B cell (primary cell): Measurements from ENCODE around the gene MID1.

Experiments used
- EZH2 ChIP-seq: IDR thresholded peaks from 2 replicates; pipeline ENCODE4 v1.6.1; 2012; ENCODE audit warnings: borderline replicate concordance, low read depth, mild to moderate bottlenecking, moderate library complexity, low read length; ENCODE audit not compliant: insufficient read depth, poor library complexity, severe bottlenecking
- TF ChIP-seq, protein P1 (sequence below): fragments of 200-600 bp; IDR thresholded peaks from one replicate; pipeline ENCODE4 v1.8.0; 2022; ENCODE audit warnings: antibody characterized with exemption, mild to moderate bottlenecking

DNA sequence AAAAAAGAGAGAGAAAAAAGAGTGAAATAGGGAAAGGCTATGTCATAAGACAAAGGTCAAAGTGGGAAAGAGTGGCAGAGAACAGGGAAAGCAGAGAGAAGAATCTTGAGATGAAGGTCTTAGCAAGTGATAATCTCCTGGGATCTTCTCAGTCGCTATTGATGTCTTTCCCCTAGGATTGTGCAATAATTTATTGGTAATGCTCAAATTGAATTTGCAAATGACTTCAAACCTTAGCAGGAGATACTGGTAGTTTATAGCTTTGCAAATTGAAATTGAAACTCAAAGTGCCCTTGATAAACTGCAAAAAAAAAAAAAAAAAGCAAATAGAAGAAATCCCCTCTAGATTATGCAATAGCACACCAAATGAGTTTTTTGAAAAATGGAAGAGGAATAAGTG is 45.7 kb upstream of the MID1 start:
- TF ChIP-seq, protein P1, sequence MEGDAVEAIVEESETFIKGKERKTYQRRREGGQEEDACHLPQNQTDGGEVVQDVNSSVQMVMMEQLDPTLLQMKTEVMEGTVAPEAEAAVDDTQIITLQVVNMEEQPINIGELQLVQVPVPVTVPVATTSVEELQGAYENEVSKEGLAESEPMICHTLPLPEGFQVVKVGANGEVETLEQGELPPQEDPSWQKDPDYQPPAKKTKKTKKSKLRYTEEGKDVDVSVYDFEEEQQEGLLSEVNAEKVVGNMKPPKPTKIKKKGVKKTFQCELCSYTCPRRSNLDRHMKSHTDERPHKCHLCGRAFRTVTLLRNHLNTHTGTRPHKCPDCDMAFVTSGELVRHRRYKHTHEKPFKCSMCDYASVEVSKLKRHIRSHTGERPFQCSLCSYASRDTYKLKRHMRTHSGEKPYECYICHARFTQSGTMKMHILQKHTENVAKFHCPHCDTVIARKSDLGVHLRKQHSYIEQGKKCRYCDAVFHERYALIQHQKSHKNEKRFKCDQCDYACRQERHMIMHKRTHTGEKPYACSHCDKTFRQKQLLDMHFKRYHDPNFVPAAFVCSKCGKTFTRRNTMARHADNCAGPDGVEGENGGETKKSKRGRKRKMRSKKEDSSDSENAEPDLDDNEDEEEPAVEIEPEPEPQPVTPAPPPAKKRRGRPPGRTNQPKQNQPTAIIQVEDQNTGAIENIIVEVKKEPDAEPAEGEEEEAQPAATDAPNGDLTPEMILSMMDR: no peak
- TF ChIP-seq EZH2: no peak
